ENCODE results near the gene CBFA2T3.
"Not testable (repeated sequence)": the region's sequence is repeated elsewhere in the genome, so short reads cannot be mapped to it uniquely, and the experiment has no call there.

CBFA2T3 gene

GRCh38 chr16:89007371-89008249 lies 30.6 kb upstream of the CBFA2T3 start:
- Histone ChIP-seq H3K27ac (no peak overlapping the region), H3K9ac (no peak overlapping the region), H3K9me3 (replicated peaks in 1 of 11) (0 out of 22 replicates have a peak, but pooled peaks cover 0 to 6% (median 0%) of the 10 kb centered on the region in 11 experiments), H3K27me3 (peaks cover 11 to 46% (median 37%) of the 10 kb centered on the region in 11 experiments; a peak in 20 of 22 replicates), H3K4me3 (no peak overlapping the region), H3K4me2 (no peak overlapping the region), H4K20me1 (peaks cover 0 to 23% (median 0%) of the 10 kb centered on the region in 11 experiments; a peak in 4 of 22 replicates), H3K4me1 (peaks cover 13 to 33% (median 27%) of the 10 kb centered on the region in 10 experiments; a peak in 19 of 20 replicates), H3K36me3 (no peaks in the 10 kb centered on the region)
- TF ChIP-seq Cebpa-rat (IDR thresholded peaks at IDR 0.05), result no peak

- peaks cover 0 to 23% (median 0%) of the 10 kb centered on the region in 11 experiments; a peak in 4 of 22 replicates for H4K20me1 ChIP-seq
- no peak overlapping the region for H3K9ac ChIP-seq
- H3K4me2 ChIP-seq, result peak overlapping the region in 5 of 11 experiments; percentile 67 to 89 (median 85); a peak in 7 of 22 replicates
- no peak for TF ChIP-seq Cebpa-rat (IDR thresholded peaks at IDR 0.05)
- H3K4me1 ChIP-seq, result peaks cover 13 to 33% (median 27%) of the 10 kb centered on the region in 10 experiments; a peak in 19 of 20 replicates
- H3K4me3 ChIP-seq, result no peak overlapping the region
- no peaks in the 10 kb centered on the region for H3K36me3 ChIP-seq
- no peak overlapping the region for H3K27ac ChIP-seq
- peaks cover 0 to 11% (median 3%) of the 10 kb centered on the region in 11 experiments; a peak in 17 of 22 replicates for H3K9me3 ChIP-seq (replicated peaks in 1 of 11)
- H3K27me3 ChIP-seq, result peaks cover 11 to 46% (median 37%) of the 10 kb centered on the region in 11 experiments; a peak in 20 of 22 replicates
Observed at GRCh38 chr16:89006036-89006752, 29.2 kb upstream of the CBFA2T3 start.

GRCh38 chr16:89005201-89006035 lies 28.4 kb upstream of the CBFA2T3 start:
- Histone ChIP-seq H3K27me3 (peaks cover 11 to 44% (median 36%) of the 10 kb centered on the region in 11 experiments; a peak in 20 of 22 replicates), H3K4me2 (peak overlapping the region in 8 of 11 experiments; percentile 9 to 89 (median 71); a peak in 14 of 22 replicates), H3K36me3 (no peaks in the 10 kb centered on the region), H4K20me1 (peaks cover 0 to 23% (median 0%) of the 10 kb centered on the region in 11 experiments; a peak in 4 of 22 replicates), H3K9ac (no peak overlapping the region), H3K27ac (no peak overlapping the region), H3K9me3 (replicated peaks in 1 of 11) (peaks cover 5 to 19% (median 11%) of the 10 kb centered on the region in 11 experiments; a peak in 19 of 22 replicates), H3K4me3 (no peak overlapping the region), H3K4me1 (peaks cover 13 to 33% (median 27%) of the 10 kb centered on the region in 10 experiments; a peak in 19 of 20 replicates)
- no peak for TF ChIP-seq Cebpa-rat (IDR thresholded peaks at IDR 0.05)

- H3K4me2 ChIP-seq, result peak overlapping the region; percentile 12 to 89 (median 67); a peak in 21 of 22 replicates
Observed at GRCh38 chr16:89004209-89004831, 27.3 kb upstream of the CBFA2T3 start.

GRCh38 chr16:89003831-89004208 lies 26.8 kb upstream of the CBFA2T3 start:
- H3K4me1 ChIP-seq, result peaks cover 13 to 39% (median 27%) of the 10 kb centered on the region in 10 experiments; a peak in 19 of 20 replicates
- TF ChIP-seq Cebpa-rat (IDR thresholded peaks at IDR 0.05), result no peak
- peaks cover 0 to 23% (median 0%) of the 10 kb centered on the region in 11 experiments; a peak in 4 of 22 replicates for H4K20me1 ChIP-seq
- H3K36me3 ChIP-seq, result no peaks in the 10 kb centered on the region; a peak in 1 of 22 replicates
- H3K4me2 ChIP-seq, result peak overlapping the region; percentile 12 to 89 (median 67); a peak in 21 of 22 replicates
- H3K4me3 ChIP-seq, result no peak overlapping the region; a peak in 1 of 20 replicates
- peak overlapping the region in 3 of 11 experiments; percentile 12 to 48 (median 48); a peak in 3 of 22 replicates for H3K27ac ChIP-seq
- peak overlapping the region in 4 of 11 experiments; percentile 7 to 61 (median 36); a peak in 7 of 22 replicates for H3K9ac ChIP-seq
- H3K27me3 ChIP-seq, result peaks cover 11 to 44% (median 34%) of the 10 kb centered on the region in 11 experiments; a peak in 20 of 22 replicates
- peaks cover 10 to 24% (median 21%) of the 10 kb centered on the region in 11 experiments for H3K9me3 ChIP-seq (replicated peaks in 1 of 11)

More at GRCh38 chr16:89004209-89004831, 27.3 kb upstream of the CBFA2T3 start:
- Histone ChIP-seq H3K27me3 (peaks cover 11 to 44% (median 34%) of the 10 kb centered on the region in 11 experiments; a peak in 20 of 22 replicates), H3K27ac (peak overlapping the region in 3 of 11 experiments; percentile 12 to 48 (median 48); a peak in 2 of 22 replicates), H3K9me3 (replicated peaks in 1 of 11) (peaks cover 5 to 20% (median 17%) of the 10 kb centered on the region in 11 experiments; a peak in 19 of 22 replicates), H3K9ac (peak overlapping the region in 3 of 11 experiments; percentile 7 to 61 (median 36); a peak in 5 of 22 replicates), H3K4me1 (peaks cover 13 to 39% (median 27%) of the 10 kb centered on the region in 10 experiments; a peak in 19 of 20 replicates), H3K36me3 (no peaks in the 10 kb centered on the region), H3K4me3 (no peak overlapping the region), H4K20me1 (peaks cover 0 to 23% (median 0%) of the 10 kb centered on the region in 11 experiments; a peak in 4 of 22 replicates)
- no peak for TF ChIP-seq Cebpa-rat (IDR thresholded peaks at IDR 0.05)

GRCh38 chr16:89002851-89003830 lies 26.1 kb upstream of the CBFA2T3 start:
- Histone ChIP-seq H3K36me3 (no peaks in the 10 kb centered on the region; a peak in 1 of 22 replicates), H3K9me3 (replicated peaks in 1 of 11) (peaks cover 16 to 31% (median 28%) of the 10 kb centered on the region in 11 experiments), H3K27ac (peak overlapping the region in 2 of 11 experiments; percentile 12 to 48; a peak in 1 of 22 replicates), H3K4me3 (no peak overlapping the region), H4K20me1 (peaks cover 0 to 23% (median 0%) of the 10 kb centered on the region in 11 experiments; a peak in 4 of 22 replicates), H3K4me1 (peaks cover 13 to 39% (median 27%) of the 10 kb centered on the region in 10 experiments; a peak in 19 of 20 replicates), H3K4me2 (peak overlapping the region; percentile 12 to 89 (median 67); a peak in 18 of 22 replicates), H3K9ac (peak overlapping the region in 4 of 11 experiments; percentile 7 to 61 (median 36); a peak in 7 of 22 replicates), H3K27me3 (peaks cover 11 to 44% (median 31%) of the 10 kb centered on the region in 11 experiments; a peak in 20 of 22 replicates)
- TF ChIP-seq Cebpa-rat (IDR thresholded peaks at IDR 0.05), result no peak

- not testable (repeated sequence) for H3K36me3 ChIP-seq, H3K4me3 ChIP-seq, H3K4me2 ChIP-seq, H3K9ac ChIP-seq, H3K27ac ChIP-seq
- Histone ChIP-seq H3K27me3 (peaks cover 5 to 37% (median 23%) of the 10 kb centered on the region in 11 experiments; a peak in 18 of 22 replicates), H4K20me1 (peaks cover 0 to 23% (median 0%) of the 10 kb centered on the region in 11 experiments; a peak in 4 of 22 replicates), H3K4me1 (peaks cover 13 to 38% (median 27%) of the 10 kb centered on the region in 10 experiments; a peak in 19 of 20 replicates), H3K9me3 (replicated peaks in 1 of 11) (peaks cover 27 to 42% (median 39%) of the 10 kb centered on the region in 11 experiments)
Observed at GRCh38 chr16:89002081-89002480, 25.1 kb upstream of the CBFA2T3 start.

Measured in BLaER1 treated with 17β-estradiol and CSF1 and Interleukin-3, amounts not matched to agents 10 nM and 100 nM (cell line).